Memory B cell (primary cell): ENCODE data around the gene STARD3NL.

Experiments
- ATAC-seq: fragments of 150-1000 bp; cut with Tn5 transposase; 2 replicates; pipeline ENCODE4 v1.10.0; 2021; ENCODE audit warnings: low read depth, mild to moderate bottlenecking, moderate library complexity
- DNase-seq, 2 donors: peaks; one replicate each; pipeline ENCODE4 v3.0.0; 2022; ENCODE audit warnings: low spot score in 2 of 2
- H3K27ac Mint-ChIP-seq: one replicate; pipeline ENCODE4 v1.8.0; 2022; ENCODE audit warnings: mild to moderate bottlenecking, moderate library complexity, mixed read lengths
- H3K27me3 Mint-ChIP-seq: one replicate; pipeline ENCODE4 v1.8.0; 2022; ENCODE audit warnings: mixed read lengths
- H3K36me3 Mint-ChIP-seq: one replicate; pipeline ENCODE4 v1.8.0; 2022; ENCODE audit warnings: mild to moderate bottlenecking, mixed read lengths
- H3K4me1 Mint-ChIP-seq: one replicate; pipeline ENCODE4 v1.8.0; 2022; ENCODE audit warnings: mixed read lengths
- H3K4me3 Mint-ChIP-seq: one replicate; pipeline ENCODE4 v1.8.0; 2022; ENCODE audit warnings: mild to moderate bottlenecking, moderate library complexity, mixed read lengths
- H3K9me3 Mint-ChIP-seq: one replicate; pipeline ENCODE4 v1.8.0; 2022; ENCODE audit warnings: mixed read lengths

STARD3NL gene

GRCh38 chr7:38178004-38178694, at the start of gene STARD3NL:
STARD3NL (plus strand) TSS chr7:38178245; CDS start chr7:38207505, 29,260 bp downstream.
- ATAC-seq: peak; percentile 91
- H3K9me3 Mint-ChIP-seq: no peaks in the 10 kb centered on the region
- H3K27me3 Mint-ChIP-seq: no peaks in the 10 kb centered on the region
- peaks cover 33% of the 10 kb centered on the region for H3K4me1 Mint-ChIP-seq
- no peaks in the 10 kb centered on the region for H3K36me3 Mint-ChIP-seq
- peak; percentile 80 to 87 for DNase-seq
- peak within 1 kb of the TSS; percentile 98 for H3K4me3 Mint-ChIP-seq
- peak within 1 kb of the TSS; percentile 97 for H3K27ac Mint-ChIP-seq

GRCh38 chr7:38129162-38129561, 48.9 kb upstream of the STARD3NL start:
- Mint-ChIP-seq H3K36me3 (no peaks in the 10 kb centered on the region), H3K27me3 (peaks cover 12% of the 10 kb centered on the region), H3K4me3 (no peak overlapping the region), H3K9me3 (no peaks in the 10 kb centered on the region), H3K27ac (no peak overlapping the region), H3K4me1 (peaks cover 4% of the 10 kb centered on the region)
- no peak for DNase-seq
- ATAC-seq: no peak

DNA sequence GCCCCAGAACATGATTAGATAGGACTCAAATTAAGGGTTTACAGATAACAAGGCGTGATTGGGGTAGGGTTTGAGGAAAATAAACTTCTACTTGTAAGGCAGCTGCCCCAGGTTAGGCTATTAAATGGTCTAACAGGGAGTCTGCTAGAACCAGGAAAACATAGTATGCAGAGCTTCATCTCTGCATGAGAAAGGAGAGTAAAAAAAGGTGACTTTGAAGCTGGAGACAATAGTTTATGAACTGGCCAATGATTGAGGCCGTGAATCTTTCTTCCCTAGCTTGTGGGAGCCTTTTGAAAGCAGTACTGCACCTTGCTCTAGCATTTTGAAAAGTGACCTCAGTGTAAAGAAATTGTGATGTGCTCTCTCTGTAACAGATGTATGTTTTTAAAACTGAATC, 48.5 kb upstream of the STARD3NL start:
- no peak for ATAC-seq
- no peak for DNase-seq
- Mint-ChIP-seq H3K9me3 (no peaks in the 10 kb centered on the region), H3K4me1 (peaks cover 4% of the 10 kb centered on the region), H3K36me3 (no peaks in the 10 kb centered on the region), H3K4me3 (no peak overlapping the region), H3K27ac (no peak overlapping the region), H3K27me3 (peaks cover 12% of the 10 kb centered on the region)

- DNase-seq (no peak), ATAC-seq (no peak)
- no peak overlapping the region for H3K27ac Mint-ChIP-seq
- peaks cover 7% of the 10 kb centered on the region for H3K27me3 Mint-ChIP-seq
- H3K4me3 Mint-ChIP-seq: no peak overlapping the region
- no peaks in the 10 kb centered on the region for H3K9me3 Mint-ChIP-seq
- H3K36me3 Mint-ChIP-seq: no peaks in the 10 kb centered on the region
- no peaks in the 10 kb centered on the region for H3K4me1 Mint-ChIP-seq
These were observed 39.9 kb upstream of the STARD3NL start for GRCh38 chr7:38138171-38138570.

DNA sequence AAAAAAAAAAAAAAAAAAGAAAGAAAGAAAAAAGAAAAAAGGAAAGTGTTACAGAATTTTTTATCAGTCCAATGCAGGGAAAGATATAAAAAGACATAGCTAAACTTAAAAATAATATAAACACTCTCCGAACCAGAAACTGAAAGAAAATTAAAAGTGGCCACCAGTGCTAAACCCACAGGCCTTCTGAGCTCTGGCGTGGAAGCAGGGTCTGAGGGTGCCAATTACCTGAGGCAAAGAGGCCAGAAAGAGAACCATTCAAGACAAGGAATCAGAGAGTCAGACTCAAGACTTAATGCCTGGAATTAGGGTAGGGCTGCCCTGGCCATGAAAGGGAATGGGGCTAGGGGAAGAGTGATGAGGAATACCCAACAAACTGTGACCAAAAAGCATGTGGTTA, 36.9 kb upstream of the STARD3NL start:
- H3K4me1 Mint-ChIP-seq: no peaks in the 10 kb centered on the region
- no peak overlapping the region for H3K27ac Mint-ChIP-seq
- no peaks in the 10 kb centered on the region for H3K9me3 Mint-ChIP-seq
- no peak overlapping the region for H3K4me3 Mint-ChIP-seq
- peaks cover 8% of the 10 kb centered on the region for H3K27me3 Mint-ChIP-seq
- ATAC-seq (no peak), DNase-seq (no peak)
- H3K36me3 Mint-ChIP-seq: no peaks in the 10 kb centered on the region

DNA sequence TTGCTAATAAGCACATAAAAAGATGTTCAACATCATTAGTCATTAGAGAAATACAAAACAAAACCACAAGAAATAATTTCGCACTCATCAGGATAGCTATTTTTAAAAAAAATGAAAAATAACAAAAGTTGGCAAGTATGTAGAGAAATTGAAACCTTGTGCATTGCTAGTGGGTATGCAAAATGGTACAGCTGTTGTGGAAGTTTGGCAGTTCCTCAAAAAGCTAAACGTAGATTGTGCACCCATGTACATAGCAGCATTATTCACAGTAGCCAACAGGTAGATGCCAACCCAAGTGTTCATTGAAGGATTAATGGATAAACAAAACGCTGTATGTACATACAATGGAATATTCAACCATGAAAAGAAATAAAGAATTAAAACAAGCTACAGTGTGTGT, 35.3 kb upstream of the STARD3NL start:
- Mint-ChIP-seq H3K36me3 (no peaks in the 10 kb centered on the region), H3K4me3 (no peak overlapping the region), H3K27me3 (peaks cover 8% of the 10 kb centered on the region), H3K9me3 (no peaks in the 10 kb centered on the region), H3K4me1 (no peaks in the 10 kb centered on the region), H3K27ac (no peak overlapping the region)
- no peak for DNase-seq
- peak; percentile 63 for ATAC-seq

GRCh38 chr7:38147005-38147404, 31.0 kb upstream of the STARD3NL start:
- Mint-ChIP-seq H3K4me1 (no peaks in the 10 kb centered on the region), H3K27me3 (peaks cover 9% of the 10 kb centered on the region), H3K36me3 (no peaks in the 10 kb centered on the region), H3K27ac (no peak overlapping the region), H3K4me3 (no peak overlapping the region), H3K9me3 (peaks cover 2% of the 10 kb centered on the region)
- DNase-seq (no peak), ATAC-seq (no peak)

- DNase-seq (no peak), ATAC-seq (no peak)
- no peaks in the 10 kb centered on the region for H3K4me1 Mint-ChIP-seq
- H3K36me3 Mint-ChIP-seq: peaks cover 3% of the 10 kb centered on the region
- no peak overlapping the region for H3K27ac Mint-ChIP-seq
- H3K4me3 Mint-ChIP-seq: no peak overlapping the region
- H3K9me3 Mint-ChIP-seq: peaks cover 12% of the 10 kb centered on the region
- peaks cover 12% of the 10 kb centered on the region for H3K27me3 Mint-ChIP-seq
These were observed 26.5 kb upstream of the STARD3NL start for GRCh38 chr7:38151556-38151955.

- no peak for ATAC-seq
- Mint-ChIP-seq H3K4me3 (no peak overlapping the region), H3K4me1 (no peaks in the 10 kb centered on the region), H3K36me3 (peaks cover 4% of the 10 kb centered on the region), H3K9me3 (peaks cover 13% of the 10 kb centered on the region), H3K27me3 (peaks cover 10% of the 10 kb centered on the region), H3K27ac (no peak overlapping the region)
- DNase-seq: no peak
These were observed 24.5 kb upstream of the STARD3NL start for GRCh38 chr7:38153515-38153914.

- Mint-ChIP-seq H3K9me3 (peaks cover 11% of the 10 kb centered on the region), H3K27me3 (peaks cover 10% of the 10 kb centered on the region), H3K36me3 (peaks cover 4% of the 10 kb centered on the region), H3K4me3 (no peak overlapping the region), H3K27ac (no peak overlapping the region), H3K4me1 (no peaks in the 10 kb centered on the region)
- DNase-seq (no peak), ATAC-seq (no peak)
These were observed 23.8 kb upstream of the STARD3NL start for GRCh38 chr7:38154278-38154677.

DNA sequence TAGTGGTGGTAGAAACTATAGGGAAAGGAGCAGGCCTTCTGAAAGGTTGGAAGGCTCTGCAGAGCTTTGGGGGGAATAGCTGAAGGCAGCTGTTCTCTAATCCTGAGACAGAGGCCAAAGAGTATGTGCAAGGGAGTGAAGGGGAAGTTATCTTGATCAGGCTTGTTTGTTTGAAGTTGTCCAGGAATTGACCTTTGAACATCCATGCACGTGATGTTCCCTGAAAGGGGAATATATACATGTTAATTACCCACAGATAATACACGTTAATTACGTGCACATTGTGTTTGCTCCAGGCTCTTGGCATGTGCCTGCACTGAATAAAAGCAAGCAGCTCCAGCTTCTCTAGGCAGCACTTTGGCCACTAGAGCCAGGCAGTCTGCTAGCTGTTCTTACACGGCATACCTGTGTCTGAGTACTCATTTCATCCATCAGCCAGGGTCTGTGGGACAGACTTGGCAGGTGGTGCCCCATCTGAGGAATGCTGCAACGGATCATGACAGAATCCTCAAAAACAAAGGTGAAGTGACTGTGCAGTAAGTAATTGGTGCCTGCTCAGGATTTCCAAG, 18.0 kb upstream of the STARD3NL start:
- peaks cover 6% of the 10 kb centered on the region for H3K36me3 Mint-ChIP-seq

DNA sequence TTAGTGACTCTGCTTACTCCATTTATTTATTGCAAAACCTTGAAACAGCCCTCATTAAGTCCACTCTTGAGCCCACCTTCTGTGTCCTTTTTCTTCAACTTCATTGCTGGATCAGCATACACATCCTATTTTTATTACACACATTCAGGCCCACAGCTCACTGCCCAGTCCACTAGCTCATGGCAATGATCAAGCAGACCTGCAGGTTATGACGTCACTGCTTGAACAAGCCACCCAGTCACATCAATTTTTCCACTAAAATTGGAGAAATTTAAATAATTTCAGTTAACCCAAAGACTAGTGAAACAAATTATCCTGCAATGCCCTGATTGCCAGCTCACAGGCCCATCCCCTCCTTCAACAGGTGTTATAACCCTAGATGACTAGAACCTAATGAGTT, 16.0 kb upstream of the STARD3NL start:
- Mint-ChIP-seq H3K27me3 (peaks cover 4% of the 10 kb centered on the region), H3K4me3 (no peak overlapping the region), H3K36me3 (peaks cover 3% of the 10 kb centered on the region), H3K9me3 (peaks cover 3% of the 10 kb centered on the region), H3K4me1 (no peaks in the 10 kb centered on the region), H3K27ac (no peak overlapping the region)
- ATAC-seq (no peak), DNase-seq (no peak)

More for the DNA sequence above, 18.0 kb upstream of the STARD3NL start:
- H3K4me3 Mint-ChIP-seq: no peak overlapping the region
- peaks cover 11% of the 10 kb centered on the region for H3K9me3 Mint-ChIP-seq
- ATAC-seq (no peak), DNase-seq (no peak)
- H3K4me1 Mint-ChIP-seq: no peaks in the 10 kb centered on the region
- H3K27me3 Mint-ChIP-seq: peaks cover 8% of the 10 kb centered on the region
- H3K27ac Mint-ChIP-seq: no peak overlapping the region

DNA sequence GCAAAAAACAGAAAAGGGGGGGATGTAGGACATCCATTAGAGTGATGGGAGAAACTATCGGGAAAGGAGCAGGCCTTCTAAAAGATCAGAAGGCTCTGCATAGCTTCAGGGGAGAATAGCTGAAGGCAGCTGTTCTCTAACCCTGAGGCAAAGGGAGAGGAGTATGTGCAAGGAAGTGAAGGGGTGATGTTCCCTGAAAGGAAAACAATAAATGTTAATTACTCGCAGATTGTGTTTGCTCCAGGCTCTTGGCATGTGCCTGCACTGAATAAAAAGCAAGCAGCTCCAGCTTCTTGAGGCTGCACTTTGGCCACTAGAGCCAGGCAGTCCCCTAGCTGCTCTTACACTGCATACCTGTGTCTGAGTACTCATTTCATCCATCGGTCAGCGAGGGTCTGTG, 14.4 kb upstream of the STARD3NL start:
- ATAC-seq: no peak
- Mint-ChIP-seq H3K27ac (no peak overlapping the region), H3K36me3 (peaks cover 3% of the 10 kb centered on the region), H3K4me1 (peaks cover 2% of the 10 kb centered on the region), H3K27me3 (peaks cover 4% of the 10 kb centered on the region), H3K4me3 (no peak overlapping the region), H3K9me3 (peaks cover 3% of the 10 kb centered on the region)
- no peak for DNase-seq

DNA sequence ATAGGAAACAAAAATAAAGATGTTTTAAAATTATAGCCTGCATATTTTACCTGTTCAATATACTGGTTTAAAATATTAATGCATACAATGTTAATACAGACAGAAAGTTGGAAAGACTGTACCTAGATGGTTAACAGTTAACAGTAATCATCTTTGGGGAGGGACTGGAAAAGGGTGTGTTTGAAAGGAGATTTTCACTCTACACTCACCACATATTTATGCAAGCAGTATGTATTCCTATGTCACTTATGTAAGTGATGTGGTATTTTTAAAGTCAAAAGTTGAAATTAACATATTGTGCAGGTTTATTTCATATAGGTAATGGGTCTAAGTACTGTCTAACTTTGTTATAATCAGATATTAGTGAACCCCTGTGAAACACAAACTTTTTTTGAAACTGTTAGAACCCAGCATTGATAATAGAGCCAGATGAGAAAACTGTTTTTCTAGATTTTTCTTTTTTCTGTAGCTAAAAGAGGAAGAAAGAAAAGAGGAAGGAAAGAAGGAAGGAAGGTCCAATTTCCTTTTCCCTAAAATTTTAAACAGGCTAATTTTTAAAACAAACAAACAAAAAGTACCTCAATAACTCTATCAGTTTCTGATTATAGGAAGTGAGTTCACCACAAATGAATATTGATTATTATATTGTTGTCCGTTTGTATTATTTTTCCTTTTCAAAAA, 9.0 kb upstream of the STARD3NL start:
- Mint-ChIP-seq H3K4me1 (peaks cover 15% of the 10 kb centered on the region), H3K4me3 (no peak overlapping the region), H3K9me3 (no peaks in the 10 kb centered on the region), H3K36me3 (no peaks in the 10 kb centered on the region), H3K27ac (no peak overlapping the region), H3K27me3 (no peaks in the 10 kb centered on the region)
- no peak for DNase-seq
- ATAC-seq: no peak
